Fibroblast of skin of back (primary cell): ENCODE data around the gene FNDC10. TPM values are rescaled to one million over a fixed set of nuclear protein-coding genes. Genes with fewer than 3 reads are reported as not detected.
A peak's percentile ranks its signal among the peaks of the same experiment; 100 is the strongest.
"Not testable (repeated sequence)": the region's sequence is repeated elsewhere in the genome, so short reads cannot be mapped to it uniquely, and the experiment has no call there.

Source experiments
- DNase-seq: peaks from one replicate; pipeline ENCODE4 v3.0.0-alpha.2; 2013
- polyA plus RNA-seq, 2 experiments: library from polyadenylated mRNA; unstranded; fragments of 120-200 nt; gene quantifications; one replicate each; pipeline ENCODE4 v1.2.1, GENCODE V29; 2013; ENCODE audit not compliant: insufficient read length in 2 of 2

Gene FNDC10
- 16.0 TPM for polyA plus RNA-seq (2013, experiment 1 of 2; ENCODE audit: insufficient read length)
- polyA plus RNA-seq (2013, experiment 2 of 2; ENCODE audit: insufficient read length), result 9.0 TPM

- DNase-seq, result no peak
These were observed at the start of gene FNDC10 for GRCh38 chr1:1599935-1600860. Gene FNDC10, minus strand, starts transcription at chr1:1600135. Its CDS starts 120 bp downstream, at chr1:1600015.

- DNase-seq, result not testable (repeated sequence)
These were observed 48.3 kb upstream of the FNDC10 start for GRCh38 chr1:1648265-1648664.

GRCh38 chr1:1647567-1648241 lies 47.8 kb upstream of the FNDC10 start:
- DNase-seq, result not testable (repeated sequence)

- not testable (repeated sequence) for DNase-seq
These were observed 46.4 kb upstream of the FNDC10 start for GRCh38 chr1:1646326-1646725.

- not testable (repeated sequence) for DNase-seq
These were observed 41.0 kb upstream of the FNDC10 start for GRCh38 chr1:1640711-1641461.

GRCh38 chr1:1640081-1640480 lies 40.1 kb upstream of the FNDC10 start:
- DNase-seq, result not testable (repeated sequence)

GRCh38 chr1:1639368-1639767 lies 39.4 kb upstream of the FNDC10 start:
- DNase-seq, result not testable (repeated sequence)

- not testable (repeated sequence) for DNase-seq
These were observed 38.6 kb upstream of the FNDC10 start for GRCh38 chr1:1638528-1638927.

- not testable (repeated sequence) for DNase-seq
These were observed 37.5 kb upstream of the FNDC10 start for GRCh38 chr1:1637479-1637875.

GRCh38 chr1:1636621-1637478 lies 36.9 kb upstream of the FNDC10 start:
- not testable (repeated sequence) for DNase-seq

GRCh38 chr1:1634613-1635012 lies 34.7 kb upstream of the FNDC10 start:
- DNase-seq, result not testable (repeated sequence)

- DNase-seq, result not testable (repeated sequence)
These were observed 33.5 kb upstream of the FNDC10 start for GRCh38 chr1:1633409-1633808.

GRCh38 chr1:1631782-1632420 lies 32.0 kb upstream of the FNDC10 start, which contains the start of gene MMP23B:
Gene MMP23B, plus strand, starts transcription at chr1:1632173. Its CDS starts 46 bp downstream, at chr1:1632219.
- no peak for DNase-seq

GRCh38 chr1:1630965-1631781 lies 31.2 kb upstream of the FNDC10 start:
- no peak for DNase-seq

- DNase-seq, result peak; percentile 52
These were observed 30.4 kb upstream of the FNDC10 start for GRCh38 chr1:1630191-1630964.

GRCh38 chr1:1629430-1630190 lies 29.7 kb upstream of the FNDC10 start:
- DNase-seq, result no peak

GRCh38 chr1:1628754-1629429 lies 29.0 kb upstream of the FNDC10 start:
- no peak for DNase-seq
